Adrenal gland (tissue), 5 donors: Measurements from ENCODE around the gene PLD1.

ENCODE experiments used
- POLR2A ChIP-seq, 2 donors: fragments of 450-650 bp; IDR thresholded peaks; one replicate each; pipeline ENCODE4 v1.6.1; 2017; ENCODE audit warnings: antibody characterized with exemption in 2 of 2, mild to moderate bottlenecking in 2 of 2, moderate library complexity in 1 of 2
- TF ChIP-seq, protein P1 (sequence below), 6 experiments: fragments of 450-650 bp in 4 of 6; fragments of 200-600 bp in 2 of 6; sonication (generic) in 1 of 6; IDR thresholded peaks; 1 replicate in 5 of 6; 2 replicates in 1 of 6; pipeline versions ENCODE4 v1.5.1 to v1.8.0; 2016 to 2021; ENCODE audit warnings: antibody characterized with exemption in 6 of 6, mild to moderate bottlenecking in 2 of 6, moderate library complexity in 1 of 6
- donor health status: DM: no; HTN: no; CAD: no.

DNA sequence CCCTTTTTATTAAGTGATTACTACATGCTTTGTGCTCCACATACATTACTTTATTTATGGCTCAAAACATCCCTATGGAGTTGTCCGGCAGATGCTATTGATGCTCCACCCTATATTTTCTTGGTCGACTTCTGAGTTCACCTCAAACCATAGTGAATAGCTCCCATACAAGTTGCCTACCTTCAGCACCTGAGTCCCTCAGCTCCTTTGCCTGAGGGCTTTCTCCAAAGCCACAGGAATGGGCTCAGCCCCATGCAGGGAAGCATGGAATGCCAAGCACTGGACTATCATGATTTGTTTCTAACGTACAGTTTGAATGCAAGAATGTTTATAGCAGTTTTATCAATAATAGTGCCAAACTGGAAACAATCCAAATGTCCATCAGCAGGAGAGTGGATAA is 225.2 kb downstream of the PLD1 start:
- TF ChIP-seq, protein P1, sequence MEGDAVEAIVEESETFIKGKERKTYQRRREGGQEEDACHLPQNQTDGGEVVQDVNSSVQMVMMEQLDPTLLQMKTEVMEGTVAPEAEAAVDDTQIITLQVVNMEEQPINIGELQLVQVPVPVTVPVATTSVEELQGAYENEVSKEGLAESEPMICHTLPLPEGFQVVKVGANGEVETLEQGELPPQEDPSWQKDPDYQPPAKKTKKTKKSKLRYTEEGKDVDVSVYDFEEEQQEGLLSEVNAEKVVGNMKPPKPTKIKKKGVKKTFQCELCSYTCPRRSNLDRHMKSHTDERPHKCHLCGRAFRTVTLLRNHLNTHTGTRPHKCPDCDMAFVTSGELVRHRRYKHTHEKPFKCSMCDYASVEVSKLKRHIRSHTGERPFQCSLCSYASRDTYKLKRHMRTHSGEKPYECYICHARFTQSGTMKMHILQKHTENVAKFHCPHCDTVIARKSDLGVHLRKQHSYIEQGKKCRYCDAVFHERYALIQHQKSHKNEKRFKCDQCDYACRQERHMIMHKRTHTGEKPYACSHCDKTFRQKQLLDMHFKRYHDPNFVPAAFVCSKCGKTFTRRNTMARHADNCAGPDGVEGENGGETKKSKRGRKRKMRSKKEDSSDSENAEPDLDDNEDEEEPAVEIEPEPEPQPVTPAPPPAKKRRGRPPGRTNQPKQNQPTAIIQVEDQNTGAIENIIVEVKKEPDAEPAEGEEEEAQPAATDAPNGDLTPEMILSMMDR (IDR thresholded peaks at IDR 0.05): no peak
- TF ChIP-seq POLR2A (IDR thresholded peaks at IDR 0.05): no peak
